HEK293 (cell line): ENCODE data around the gene MALRD1.

Experiments used
- CTCF ChIA-PET: fragments of 350-600 bp; formaldehyde crosslinking; extraction: SDS; loops from one replicate; lab custom pipeline; 2021; ENCODE audit warnings: antibody characterized with exemption; lab: Yijun Ruan, JAX
- POLR2A ChIA-PET: fragments of 300-600 bp; formaldehyde crosslinking; extraction: SDS; loops from one replicate; lab custom pipeline; 2020; ENCODE audit warnings: antibody characterized with exemption, inconsistent platforms; lab: Yijun Ruan, JAX
- H3K27ac ChIP-seq: fragments of 200-500 bp; sonication (Bioruptor generic); 2 replicates; pipeline ENCODE4 v1.5.1; 2014; ENCODE audit warnings: low read depth, low read length, control low read depth, inconsistent platforms; ENCODE audit errors: extremely low read depth
- H3K36me3 ChIP-seq, 2 experiments: fragments of 200-500 bp in 1 of 2; sonication (Bioruptor generic) in 1 of 2; 1 replicate in 1 of 2; 2 replicates in 1 of 2; pipeline ENCODE4 v1.5.1; 2014 to 2017; ENCODE audit warnings: inconsistent platforms in 2 of 2, low read length in 2 of 2; ENCODE audit not compliant: control insufficient read depth in 2 of 2, insufficient read depth in 1 of 2
- H3K4me1 ChIP-seq: fragments of 200-500 bp; sonication (Bioruptor generic); 2 replicates; pipeline ENCODE4 v1.5.1; 2014; ENCODE audit warnings: mild to moderate bottlenecking, low read length, inconsistent platforms; ENCODE audit not compliant: control insufficient read depth, insufficient read depth
- H3K4me3 ChIP-seq: 2 replicates; pipeline ENCODE4 v1.5.1; 2011; ENCODE audit warnings: low read depth, mild to moderate bottlenecking, control low read depth, low read length, moderate library complexity
- H3K9me3 ChIP-seq: fragments of 200-500 bp; sonication (Bioruptor generic); 2 replicates; pipeline ENCODE4 v1.5.1; 2014; ENCODE audit warnings: low read depth, low read length, inconsistent platforms; ENCODE audit not compliant: control insufficient read depth, insufficient read depth
- INSM2 ChIP-seq: fragments of 450-650 bp; formaldehyde crosslinking; IDR thresholded peaks from 2 replicates; pipeline ENCODE4 v1.5.1; 2016; ENCODE audit warnings: missing biosample characterization, missing genetic modification characterization
- KLF7 ChIP-seq: fragments of 450-650 bp; formaldehyde crosslinking; IDR thresholded peaks from 2 replicates; pipeline ENCODE4 v1.5.1; 2016; ENCODE audit warnings: missing biosample characterization, missing genetic modification characterization, borderline replicate concordance
- PRDM2 ChIP-seq: fragments of 450-650 bp; formaldehyde crosslinking; IDR thresholded peaks from 2 replicates; pipeline ENCODE4 v1.5.1; 2016; ENCODE audit warnings: missing biosample characterization, missing genetic modification characterization, borderline replicate concordance
- SETDB1 ChIP-seq: IDR thresholded peaks from one replicate; pipeline ENCODE4 v1.6.1; 2017; ENCODE audit warnings: mild to moderate bottlenecking, low read length, moderate library complexity, mixed read lengths; ENCODE audit not compliant: insufficient read length
- ZBTB6 ChIP-seq: fragments of 450-650 bp; formaldehyde crosslinking; IDR thresholded peaks from 2 replicates; pipeline ENCODE4 v1.5.1; 2017; ENCODE audit warnings: missing biosample characterization, missing genetic modification characterization
- ZIC2 ChIP-seq: fragments of 450-650 bp; formaldehyde crosslinking; IDR thresholded peaks from 2 replicates; pipeline ENCODE4 v1.5.1; 2016; ENCODE audit warnings: missing biosample characterization, missing genetic modification characterization
- ZNF148 ChIP-seq: fragments of 450-650 bp; formaldehyde crosslinking; IDR thresholded peaks from 2 replicates; pipeline ENCODE4 v1.5.0; 2017; ENCODE audit warnings: missing biosample characterization, missing genetic modification characterization, borderline replicate concordance
- ZNF404 ChIP-seq: fragments of 450-650 bp; formaldehyde crosslinking; IDR thresholded peaks from 2 replicates; pipeline ENCODE4 v1.5.1; 2017; ENCODE audit warnings: missing biosample characterization, missing genetic modification characterization
- ZNF416 ChIP-seq: fragments of 450-650 bp; formaldehyde crosslinking; IDR thresholded peaks from 2 replicates; pipeline ENCODE4 v1.5.1; 2016; ENCODE audit warnings: missing biosample characterization, missing genetic modification characterization
- ZNF433 ChIP-seq: fragments of 450-650 bp; formaldehyde crosslinking; IDR thresholded peaks from 2 replicates; pipeline ENCODE4 v1.5.1; 2016; ENCODE audit warnings: missing biosample characterization, missing genetic modification characterization, low read depth
- ZNF48 ChIP-seq: fragments of 450-650 bp; formaldehyde crosslinking; IDR thresholded peaks from 2 replicates; pipeline ENCODE4 v1.5.1; 2016; ENCODE audit warnings: missing biosample characterization, missing genetic modification characterization
- ZNF544 ChIP-seq: fragments of 450-650 bp; formaldehyde crosslinking; IDR thresholded peaks from 2 replicates; pipeline ENCODE4 v1.5.0; 2017; ENCODE audit warnings: missing biosample characterization, missing genetic modification characterization
- ZNF654 ChIP-seq: fragments of 450-650 bp; formaldehyde crosslinking; IDR thresholded peaks from 2 replicates; pipeline ENCODE4 v1.5.1; 2016; ENCODE audit warnings: low read depth, missing biosample characterization, missing genetic modification characterization
- ZNF707 ChIP-seq: fragments of 450-650 bp; formaldehyde crosslinking; IDR thresholded peaks from 2 replicates; pipeline ENCODE4 v1.5.1; 2016; ENCODE audit warnings: missing biosample characterization, missing genetic modification characterization
- ZNF791 ChIP-seq: fragments of 450-650 bp; formaldehyde crosslinking; IDR thresholded peaks from 2 replicates; pipeline ENCODE4 v1.5.1; 2016; ENCODE audit warnings: missing biosample characterization, missing genetic modification characterization
- TF ChIP-seq, protein P1 (sequence below): fragments of 450-650 bp; formaldehyde crosslinking; IDR thresholded peaks from 2 replicates; pipeline ENCODE4 v1.5.1; 2016; ENCODE audit warnings: missing biosample characterization, missing genetic modification characterization
- TF ChIP-seq, protein P2 (sequence below): IDR thresholded peaks from 2 replicates; pipeline ENCODE4 v1.6.1; 2011; ENCODE audit warnings: mild to moderate bottlenecking, low read depth, low read length, borderline replicate concordance
- TF ChIP-seq, protein P3 (sequence below): fragments of 450-650 bp; formaldehyde crosslinking; IDR thresholded peaks from 2 replicates; pipeline ENCODE4; 2016; ENCODE audit warnings: missing biosample characterization, missing genetic modification characterization
- TF ChIP-seq, protein P4 (sequence below): fragments of 450-650 bp; IDR thresholded peaks from 2 replicates; pipeline ENCODE4 v1.5.1; 2018; ENCODE audit warnings: missing biosample characterization, mild to moderate bottlenecking, missing genetic modification characterization

MALRD1 gene

GRCh38 chr10:19469521-19469920 lies 420.9 kb downstream of the MALRD1 start:
- Histone ChIP-seq H3K27ac (no peak overlapping the region), H3K4me1 (no peaks in the 10 kb centered on the region), H3K36me3 (no peaks in the 10 kb centered on the region), H3K4me3 (no peak overlapping the region), H3K9me3 (no peaks in the 10 kb centered on the region)
- ChIA-PET POLR2A (no interaction called here), CTCF (no interaction called here)
- TF ChIP-seq ZNF791 (tag by site-specific recombination) (no peak), ZBTB6 (no peak), INSM2 (tag by site-specific recombination) (no peak), ZNF404 (tag by site-specific recombination) (no peak), ZNF48 (tag by site-specific recombination) (no peak), SETDB1 (no peak), ZNF544 (no peak), PRDM2 (tag by site-specific recombination) (no peak), ZNF148 (no peak), KLF7 (tag by site-specific recombination) (no peak), ZNF433 (tag by site-specific recombination) (no peak), ZNF654 (tag by site-specific recombination) (no peak), ZNF707 (no peak), ZNF416 (tag by site-specific recombination) (no peak), ZIC2 (tag by site-specific recombination) (no peak)
- TF ChIP-seq, protein P1, sequence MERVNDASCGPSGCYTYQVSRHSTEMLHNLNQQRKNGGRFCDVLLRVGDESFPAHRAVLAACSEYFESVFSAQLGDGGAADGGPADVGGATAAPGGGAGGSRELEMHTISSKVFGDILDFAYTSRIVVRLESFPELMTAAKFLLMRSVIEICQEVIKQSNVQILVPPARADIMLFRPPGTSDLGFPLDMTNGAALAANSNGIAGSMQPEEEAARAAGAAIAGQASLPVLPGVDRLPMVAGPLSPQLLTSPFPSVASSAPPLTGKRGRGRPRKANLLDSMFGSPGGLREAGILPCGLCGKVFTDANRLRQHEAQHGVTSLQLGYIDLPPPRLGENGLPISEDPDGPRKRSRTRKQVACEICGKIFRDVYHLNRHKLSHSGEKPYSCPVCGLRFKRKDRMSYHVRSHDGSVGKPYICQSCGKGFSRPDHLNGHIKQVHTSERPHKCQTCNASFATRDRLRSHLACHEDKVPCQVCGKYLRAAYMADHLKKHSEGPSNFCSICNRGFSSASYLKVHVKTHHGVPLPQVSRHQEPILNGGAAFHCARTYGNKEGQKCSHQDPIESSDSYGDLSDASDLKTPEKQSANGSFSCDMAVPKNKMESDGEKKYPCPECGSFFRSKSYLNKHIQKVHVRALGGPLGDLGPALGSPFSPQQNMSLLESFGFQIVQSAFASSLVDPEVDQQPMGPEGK, result no peak
- TF ChIP-seq, protein P2, sequence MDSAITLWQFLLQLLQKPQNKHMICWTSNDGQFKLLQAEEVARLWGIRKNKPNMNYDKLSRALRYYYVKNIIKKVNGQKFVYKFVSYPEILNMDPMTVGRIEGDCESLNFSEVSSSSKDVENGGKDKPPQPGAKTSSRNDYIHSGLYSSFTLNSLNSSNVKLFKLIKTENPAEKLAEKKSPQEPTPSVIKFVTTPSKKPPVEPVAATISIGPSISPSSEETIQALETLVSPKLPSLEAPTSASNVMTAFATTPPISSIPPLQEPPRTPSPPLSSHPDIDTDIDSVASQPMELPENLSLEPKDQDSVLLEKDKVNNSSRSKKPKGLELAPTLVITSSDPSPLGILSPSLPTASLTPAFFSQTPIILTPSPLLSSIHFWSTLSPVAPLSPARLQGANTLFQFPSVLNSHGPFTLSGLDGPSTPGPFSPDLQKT, result no peak
- TF ChIP-seq, protein P3, sequence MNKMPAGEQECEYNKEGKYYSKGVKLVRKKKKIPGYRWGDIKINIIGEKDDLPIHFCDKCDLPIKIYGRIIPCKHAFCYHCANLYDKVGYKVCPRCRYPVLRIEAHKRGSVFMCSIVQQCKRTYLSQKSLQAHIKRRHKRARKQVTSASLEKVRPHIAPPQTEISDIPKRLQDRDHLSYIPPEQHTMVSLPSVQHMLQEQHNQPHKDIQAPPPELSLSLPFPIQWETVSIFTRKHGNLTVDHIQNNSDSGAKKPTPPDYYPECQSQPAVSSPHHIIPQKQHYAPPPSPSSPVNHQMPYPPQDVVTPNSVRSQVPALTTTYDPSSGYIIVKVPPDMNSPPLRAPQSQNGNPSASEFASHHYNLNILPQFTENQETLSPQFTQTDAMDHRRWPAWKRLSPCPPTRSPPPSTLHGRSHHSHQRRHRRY (tag by site-specific recombination), result no peak
- TF ChIP-seq, protein P4, sequence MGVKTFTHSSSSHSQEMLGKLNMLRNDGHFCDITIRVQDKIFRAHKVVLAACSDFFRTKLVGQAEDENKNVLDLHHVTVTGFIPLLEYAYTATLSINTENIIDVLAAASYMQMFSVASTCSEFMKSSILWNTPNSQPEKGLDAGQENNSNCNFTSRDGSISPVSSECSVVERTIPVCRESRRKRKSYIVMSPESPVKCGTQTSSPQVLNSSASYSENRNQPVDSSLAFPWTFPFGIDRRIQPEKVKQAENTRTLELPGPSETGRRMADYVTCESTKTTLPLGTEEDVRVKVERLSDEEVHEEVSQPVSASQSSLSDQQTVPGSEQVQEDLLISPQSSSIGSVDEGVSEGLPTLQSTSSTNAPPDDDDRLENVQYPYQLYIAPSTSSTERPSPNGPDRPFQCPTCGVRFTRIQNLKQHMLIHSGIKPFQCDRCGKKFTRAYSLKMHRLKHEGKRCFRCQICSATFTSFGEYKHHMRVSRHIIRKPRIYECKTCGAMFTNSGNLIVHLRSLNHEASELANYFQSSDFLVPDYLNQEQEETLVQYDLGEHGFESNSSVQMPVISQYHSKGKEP (tag by site-specific recombination), result no peak
